ENCODE data around the gene FGF1.

DNA sequence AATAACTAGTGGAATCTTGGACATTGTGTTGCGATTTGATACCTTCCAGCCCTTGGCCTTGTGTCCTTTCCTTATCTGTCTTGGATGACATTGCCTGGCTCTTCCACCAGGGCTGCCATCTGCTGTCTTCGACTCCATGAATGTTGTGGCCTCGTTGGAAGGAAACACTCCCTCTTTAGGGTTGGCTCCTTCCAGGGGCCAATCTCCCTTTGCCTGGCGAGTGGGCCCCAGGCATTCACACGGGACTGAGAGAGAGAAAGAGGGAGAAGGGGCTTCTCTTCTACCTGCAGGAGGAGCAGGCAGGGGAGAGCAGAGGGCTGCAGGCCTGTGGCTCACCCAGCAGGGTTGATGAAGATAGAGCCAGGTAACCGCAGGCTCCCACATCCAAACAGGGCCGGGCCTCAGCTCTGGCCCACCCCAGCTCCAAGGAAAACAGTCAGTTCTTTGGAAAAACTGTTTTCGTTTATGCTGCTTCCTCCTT lies 31.3 kb downstream of the FGF1 start:
- TF ChIP-seq, protein P1, sequence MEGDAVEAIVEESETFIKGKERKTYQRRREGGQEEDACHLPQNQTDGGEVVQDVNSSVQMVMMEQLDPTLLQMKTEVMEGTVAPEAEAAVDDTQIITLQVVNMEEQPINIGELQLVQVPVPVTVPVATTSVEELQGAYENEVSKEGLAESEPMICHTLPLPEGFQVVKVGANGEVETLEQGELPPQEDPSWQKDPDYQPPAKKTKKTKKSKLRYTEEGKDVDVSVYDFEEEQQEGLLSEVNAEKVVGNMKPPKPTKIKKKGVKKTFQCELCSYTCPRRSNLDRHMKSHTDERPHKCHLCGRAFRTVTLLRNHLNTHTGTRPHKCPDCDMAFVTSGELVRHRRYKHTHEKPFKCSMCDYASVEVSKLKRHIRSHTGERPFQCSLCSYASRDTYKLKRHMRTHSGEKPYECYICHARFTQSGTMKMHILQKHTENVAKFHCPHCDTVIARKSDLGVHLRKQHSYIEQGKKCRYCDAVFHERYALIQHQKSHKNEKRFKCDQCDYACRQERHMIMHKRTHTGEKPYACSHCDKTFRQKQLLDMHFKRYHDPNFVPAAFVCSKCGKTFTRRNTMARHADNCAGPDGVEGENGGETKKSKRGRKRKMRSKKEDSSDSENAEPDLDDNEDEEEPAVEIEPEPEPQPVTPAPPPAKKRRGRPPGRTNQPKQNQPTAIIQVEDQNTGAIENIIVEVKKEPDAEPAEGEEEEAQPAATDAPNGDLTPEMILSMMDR (IDR thresholded peaks at IDR 0.05), result no peak
- no peak for TF ChIP-seq POLR2A (IDR thresholded peaks at IDR 0.05)

Measured in uterus (tissue), 2 donors.